A549 treated with ZK216348 at 1 μM for 4 hours (cell line): ENCODE results near the gene SPO11. TPM values are rescaled to one million over a fixed set of nuclear protein-coding genes. Genes with fewer than 3 reads are reported as not detected.

Source experiments
- total RNA-seq: library from RNA; stranded (reverse); fragments of 200-300 nt; extraction: Qiagen RNA extraction; gene quantifications from 5 replicates; pipeline ENCODE4 v1.2.3, GENCODE V29; 2022; ENCODE audit warnings: low read depth

Gene SPO11, protein sequence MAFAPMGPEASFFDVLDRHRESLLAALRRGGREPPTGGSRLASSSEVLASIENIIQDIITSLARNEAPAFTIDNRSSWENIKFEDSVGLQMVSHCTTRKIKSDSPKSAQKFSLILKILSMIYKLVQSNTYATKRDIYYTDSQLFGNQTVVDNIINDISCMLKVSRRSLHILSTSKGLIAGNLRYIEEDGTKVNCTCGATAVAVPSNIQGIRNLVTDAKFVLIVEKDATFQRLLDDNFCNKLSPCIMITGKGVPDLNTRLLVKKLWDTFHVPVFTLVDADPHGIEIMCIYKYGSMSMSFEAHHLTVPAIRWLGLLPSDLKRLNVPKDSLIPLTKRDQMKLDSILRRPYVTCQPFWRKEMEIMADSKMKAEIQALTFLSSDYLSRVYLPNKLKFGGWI
- total RNA-seq: not detected in 5 replicates

DNA sequence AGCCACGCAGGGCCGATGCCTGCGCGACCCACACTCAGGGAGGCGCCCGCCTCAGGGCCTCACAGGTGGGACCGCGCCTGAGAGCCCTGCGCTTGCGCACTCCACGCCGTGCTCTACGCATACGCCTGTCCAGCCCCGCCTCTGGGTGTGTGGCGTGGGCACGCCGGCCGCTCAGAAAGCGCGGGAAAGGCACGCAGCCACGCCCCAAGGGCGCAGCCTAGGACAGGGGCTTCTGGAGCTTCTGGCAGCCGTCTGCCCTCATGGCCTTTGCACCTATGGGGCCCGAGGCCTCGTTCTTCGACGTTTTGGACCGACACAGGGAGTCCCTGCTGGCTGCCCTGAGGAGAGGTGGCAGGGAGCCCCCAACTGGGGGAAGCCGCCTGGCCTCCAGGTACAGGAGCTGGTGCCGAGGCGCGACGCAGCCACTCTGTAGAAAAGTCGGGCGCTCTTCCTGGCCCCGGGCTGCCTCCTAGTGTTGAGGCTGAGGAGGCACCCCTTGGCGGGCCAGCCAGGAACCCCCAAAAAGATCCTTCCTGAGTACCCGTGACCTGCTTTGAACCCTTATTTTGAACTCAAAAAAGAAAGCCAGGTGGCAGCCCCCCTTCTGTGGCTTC is at the start of gene SPO11:
TSS of gene SPO11 (plus strand) at position 196 of the 614 bp plus-strand sequence. CDS start at position 261, 65 bp downstream.

GRCh38 chr20:57351042-57351783 is 21.6 kb downstream of the SPO11 start, which contains the start of gene RAE1:
Gene RAE1 (plus strand): TSS chr20:57351255. CDS start chr20:57354039, 2,784 bp downstream.

DNA sequence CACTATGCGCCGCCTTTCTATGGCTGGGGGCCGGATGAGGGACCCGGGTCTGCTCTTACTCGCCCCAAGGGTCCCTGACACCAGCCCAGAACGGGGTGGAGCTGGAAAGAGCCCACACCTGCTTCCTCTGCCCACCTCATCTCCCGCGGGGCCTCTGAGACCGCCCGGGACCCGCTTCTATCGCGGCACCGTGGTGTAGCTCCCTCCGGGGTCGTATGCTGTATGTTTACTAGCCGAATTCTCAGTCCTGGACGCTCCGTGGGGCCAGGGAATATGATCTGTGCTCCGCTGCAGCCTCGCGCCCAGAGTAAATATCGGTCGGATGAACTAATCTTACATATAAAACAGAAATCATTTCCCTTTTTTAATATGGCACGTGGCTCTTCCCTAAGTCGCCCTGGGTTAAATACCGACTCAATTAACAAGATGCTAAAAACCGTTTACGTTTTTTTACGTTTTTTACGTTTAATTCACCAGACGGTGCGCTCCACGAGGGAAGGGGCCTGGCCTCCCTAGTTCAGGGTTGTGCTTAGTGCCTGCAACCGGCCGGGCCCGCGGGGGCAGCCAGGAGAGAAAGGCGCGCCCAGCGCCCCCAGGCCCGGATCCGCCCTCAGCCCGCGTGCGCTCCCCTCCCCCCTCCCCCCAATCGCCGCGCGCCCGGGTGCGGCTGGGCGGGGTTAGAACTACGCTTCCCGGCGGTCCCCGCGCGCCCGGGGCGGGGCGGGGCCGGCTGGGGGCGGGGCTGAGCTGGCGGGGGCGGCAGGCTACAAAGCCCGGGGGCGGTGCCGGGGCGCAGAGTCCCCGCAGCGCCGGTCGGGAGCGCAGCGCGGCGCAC is 61.2 kb downstream of the SPO11 start, which contains the start of gene RBM38:
TSS of gene RBM38 (plus strand) at position 793 of the 835 bp plus-strand sequence. CDS start 186 bp downstream, outside the sequence.

Other genes with a start within 250 kb of the SPO11 start
- gene BMP7, start 63.2 kb upstream of the SPO11 start, total RNA-seq: 0.13 to 0.78 TPM (median 0.55 TPM) in 5 replicates
- gene RAE1, start 21.5 kb downstream of the SPO11 start, total RNA-seq: 58.9 to 72.4 TPM (median 61.4 TPM) in 5 replicates
- 19.3 to 38.0 TPM (median 35.7 TPM) in 5 replicates for gene RBM38, start 61.6 kb downstream of the SPO11 start, total RNA-seq
- gene CTCFL, start 195.3 kb downstream of the SPO11 start, total RNA-seq: not detected in 5 replicates
- 0.04 to 0.13 TPM (median 0.05 TPM) in 3 of 5 replicates, not detected in the others for gene PCK1, start 231.3 kb downstream of the SPO11 start, total RNA-seq